HEK293 (cell line): Measurements from ENCODE around the gene GPHA2.

Experiments
- CTCF ChIA-PET: fragments of 350-600 bp; formaldehyde crosslinking; extraction: SDS; loops from one replicate; lab custom pipeline; 2021; ENCODE audit warnings: antibody characterized with exemption; lab: Yijun Ruan, JAX
- POLR2A ChIA-PET: fragments of 300-600 bp; formaldehyde crosslinking; extraction: SDS; loops from one replicate; lab custom pipeline; 2020; ENCODE audit warnings: antibody characterized with exemption, inconsistent platforms; lab: Yijun Ruan, JAX
- H3K27ac ChIP-seq: fragments of 200-500 bp; sonication (Bioruptor generic); 2 replicates; pipeline ENCODE4 v1.5.1; 2014; ENCODE audit warnings: low read depth, low read length, control low read depth, inconsistent platforms; ENCODE audit errors: extremely low read depth
- H3K36me3 ChIP-seq, 2 experiments: fragments of 200-500 bp in 1 of 2; sonication (Bioruptor generic) in 1 of 2; 1 replicate in 1 of 2; 2 replicates in 1 of 2; pipeline ENCODE4 v1.5.1; 2014 to 2017; ENCODE audit warnings: inconsistent platforms in 2 of 2, low read length in 2 of 2; ENCODE audit not compliant: control insufficient read depth in 2 of 2, insufficient read depth in 1 of 2
- H3K4me1 ChIP-seq: fragments of 200-500 bp; sonication (Bioruptor generic); 2 replicates; pipeline ENCODE4 v1.5.1; 2014; ENCODE audit warnings: mild to moderate bottlenecking, low read length, inconsistent platforms; ENCODE audit not compliant: control insufficient read depth, insufficient read depth
- H3K4me3 ChIP-seq: 2 replicates; pipeline ENCODE4 v1.5.1; 2011; ENCODE audit warnings: low read depth, mild to moderate bottlenecking, control low read depth, low read length, moderate library complexity
- H3K9me3 ChIP-seq: fragments of 200-500 bp; sonication (Bioruptor generic); 2 replicates; pipeline ENCODE4 v1.5.1; 2014; ENCODE audit warnings: low read depth, low read length, inconsistent platforms; ENCODE audit not compliant: control insufficient read depth, insufficient read depth
- GFI1B ChIP-seq: fragments of 450-650 bp; formaldehyde crosslinking; IDR thresholded peaks from 2 replicates; pipeline ENCODE4 v1.5.1; 2016; ENCODE audit warnings: missing biosample characterization, missing genetic modification characterization
- KLF1 ChIP-seq: fragments of 450-650 bp; formaldehyde crosslinking; IDR thresholded peaks from 2 replicates; pipeline ENCODE4 v1.5.1; 2016; ENCODE audit warnings: missing biosample characterization, missing genetic modification characterization
- KLF16 ChIP-seq: fragments of 450-650 bp; formaldehyde crosslinking; IDR thresholded peaks from 2 replicates; pipeline ENCODE4 v1.5.1; 2017; ENCODE audit warnings: missing biosample characterization, missing genetic modification characterization
- SALL2 ChIP-seq: fragments of 450-650 bp; formaldehyde crosslinking; IDR thresholded peaks from 2 replicates; pipeline ENCODE4 v1.5.0; 2017; ENCODE audit warnings: missing biosample characterization, mild to moderate bottlenecking, missing genetic modification characterization, borderline replicate concordance
- ZBTB17 ChIP-seq: fragments of 450-650 bp; formaldehyde crosslinking; IDR thresholded peaks from 2 replicates; pipeline ENCODE4 v1.5.1; 2016; ENCODE audit warnings: missing biosample characterization, missing genetic modification characterization
- ZNF132 ChIP-seq: fragments of 450-650 bp; formaldehyde crosslinking; IDR thresholded peaks from 2 replicates; pipeline ENCODE4 v1.5.1; 2017; ENCODE audit warnings: missing biosample characterization, missing genetic modification characterization, borderline replicate concordance
- ZNF266 ChIP-seq: fragments of 450-650 bp; formaldehyde crosslinking; IDR thresholded peaks from 2 replicates; pipeline ENCODE4 v1.5.1; 2016; ENCODE audit warnings: missing biosample characterization, missing genetic modification characterization, low read depth
- ZNF473 ChIP-seq: fragments of 450-650 bp; formaldehyde crosslinking; IDR thresholded peaks from 2 replicates; pipeline ENCODE4 v1.5.1; 2017; ENCODE audit warnings: missing biosample characterization, missing genetic modification characterization
- ZNF48 ChIP-seq: fragments of 450-650 bp; formaldehyde crosslinking; IDR thresholded peaks from 2 replicates; pipeline ENCODE4 v1.5.1; 2016; ENCODE audit warnings: missing biosample characterization, missing genetic modification characterization
- ZNF518A ChIP-seq: fragments of 450-650 bp; formaldehyde crosslinking; conservative IDR thresholded peaks from 2 replicates; pipeline ENCODE4 v1.5.1; 2016; ENCODE audit warnings: low read depth, missing biosample characterization, missing genetic modification characterization
- ZNF558 ChIP-seq: fragments of 450-650 bp; formaldehyde crosslinking; IDR thresholded peaks from 2 replicates; pipeline ENCODE4 v1.5.1; 2016; ENCODE audit warnings: missing biosample characterization, missing genetic modification characterization
- ZNF624 ChIP-seq: fragments of 450-650 bp; formaldehyde crosslinking; IDR thresholded peaks from 2 replicates; pipeline ENCODE4 v1.5.1; 2017; ENCODE audit warnings: missing biosample characterization, missing genetic modification characterization
- ZNF707 ChIP-seq: fragments of 450-650 bp; formaldehyde crosslinking; IDR thresholded peaks from 2 replicates; pipeline ENCODE4 v1.5.1; 2016; ENCODE audit warnings: missing biosample characterization, missing genetic modification characterization
- ZNF768 ChIP-seq: fragments of 450-650 bp; formaldehyde crosslinking; IDR thresholded peaks from 2 replicates; pipeline ENCODE4 v1.5.1; 2018; ENCODE audit warnings: missing biosample characterization, mild to moderate bottlenecking, missing genetic modification characterization
- ZSCAN18 ChIP-seq: fragments of 450-650 bp; formaldehyde crosslinking; IDR thresholded peaks from 2 replicates; pipeline ENCODE4 v1.5.1; 2016; ENCODE audit warnings: missing biosample characterization, missing genetic modification characterization
- TF ChIP-seq, protein P1 (sequence below): fragments of 450-650 bp; formaldehyde crosslinking; IDR thresholded peaks from 2 replicates; pipeline ENCODE4 v1.5.1; 2016; ENCODE audit warnings: missing biosample characterization, missing genetic modification characterization
- TF ChIP-seq, protein P2 (sequence below): fragments of 450-650 bp; formaldehyde crosslinking; IDR thresholded peaks from 2 replicates; pipeline ENCODE4 v1.5.1; 2016; ENCODE audit warnings: missing biosample characterization, missing genetic modification characterization
- TF ChIP-seq, protein P3 (sequence below): fragments of 450-650 bp; formaldehyde crosslinking; IDR thresholded peaks from 2 replicates; pipeline ENCODE4 v1.5.1; 2016; ENCODE audit warnings: missing biosample characterization, missing genetic modification characterization
- TF ChIP-seq, protein P4 (sequence below): fragments of 450-650 bp; formaldehyde crosslinking; conservative IDR thresholded peaks from 2 replicates; pipeline ENCODE4 v1.5.1; 2016; ENCODE audit warnings: low read depth, missing biosample characterization, missing genetic modification characterization

GPHA2 gene

GRCh38 chr11:64905516-64906313 lies 30.0 kb downstream of the GPHA2 start:
- Histone ChIP-seq H3K36me3 (peaks cover 0 to 84% of the 10 kb centered on the region in 2 experiments; a peak in 2 of 3 replicates), H3K4me1 (no peaks in the 10 kb centered on the region), H3K27ac (no peak overlapping the region), H3K9me3 (no peaks in the 10 kb centered on the region), H3K4me3 (no peak overlapping the region)
- POLR2A ChIA-PET = no interaction called here
- TF ChIP-seq KLF16 (no peak), ZNF707 (tag by site-specific recombination) (no peak), ZNF132 (no peak), SALL2 (tag by site-specific recombination) (no peak), ZSCAN18 (tag by site-specific recombination) (no peak), ZNF624 (tag by site-specific recombination) (no peak), ZNF558 (tag by site-specific recombination) (no peak), ZNF473 (tag by site-specific recombination) (no peak)
- TF ChIP-seq, protein P1, sequence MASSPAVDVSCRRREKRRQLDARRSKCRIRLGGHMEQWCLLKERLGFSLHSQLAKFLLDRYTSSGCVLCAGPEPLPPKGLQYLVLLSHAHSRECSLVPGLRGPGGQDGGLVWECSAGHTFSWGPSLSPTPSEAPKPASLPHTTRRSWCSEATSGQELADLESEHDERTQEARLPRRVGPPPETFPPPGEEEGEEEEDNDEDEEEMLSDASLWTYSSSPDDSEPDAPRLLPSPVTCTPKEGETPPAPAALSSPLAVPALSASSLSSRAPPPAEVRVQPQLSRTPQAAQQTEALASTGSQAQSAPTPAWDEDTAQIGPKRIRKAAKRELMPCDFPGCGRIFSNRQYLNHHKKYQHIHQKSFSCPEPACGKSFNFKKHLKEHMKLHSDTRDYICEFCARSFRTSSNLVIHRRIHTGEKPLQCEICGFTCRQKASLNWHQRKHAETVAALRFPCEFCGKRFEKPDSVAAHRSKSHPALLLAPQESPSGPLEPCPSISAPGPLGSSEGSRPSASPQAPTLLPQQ = no peak
- TF ChIP-seq, all 188 proteins: peak for 0
- CTCF ChIA-PET = interaction anchor here (0.6 to 1.4 kb wide), 4 partner anchors 11 to 173 kb away, joined by 3 to 6 read pairs (median 4); partner anchors contain the start of gene ARL2

GRCh38 chr11:64903291-64903833 lies 32.3 kb downstream of the GPHA2 start:
- no peaks in the 10 kb centered on the region for H3K4me1 ChIP-seq
- no peaks in the 10 kb centered on the region for H3K9me3 ChIP-seq
- peaks cover 0 to 80% of the 10 kb centered on the region in 2 experiments; a peak in 2 of 3 replicates for H3K36me3 ChIP-seq
- ChIA-PET CTCF (interaction anchor here (0.5 to 0.8 kb wide), 2 partner anchors 56 to 572 kb away, joined by 3 to 4 read pairs; no protein-coding TSS in a partner anchor), POLR2A (no interaction called here)
- H3K27ac ChIP-seq = no peak overlapping the region
- H3K4me3 ChIP-seq = no peak overlapping the region
- TF ChIP-seq ZNF48 (tag by site-specific recombination) (no peak), GFI1B (tag by site-specific recombination) (no peak), ZNF768 (tag by site-specific recombination) (no peak), ZNF518A (tag by site-specific recombination) (no peak), ZBTB17 (tag by site-specific recombination) (no peak), ZNF266 (no peak), KLF1 (tag by site-specific recombination) (no peak), SALL2 (tag by site-specific recombination) (no peak)
- TF ChIP-seq, protein P2, sequence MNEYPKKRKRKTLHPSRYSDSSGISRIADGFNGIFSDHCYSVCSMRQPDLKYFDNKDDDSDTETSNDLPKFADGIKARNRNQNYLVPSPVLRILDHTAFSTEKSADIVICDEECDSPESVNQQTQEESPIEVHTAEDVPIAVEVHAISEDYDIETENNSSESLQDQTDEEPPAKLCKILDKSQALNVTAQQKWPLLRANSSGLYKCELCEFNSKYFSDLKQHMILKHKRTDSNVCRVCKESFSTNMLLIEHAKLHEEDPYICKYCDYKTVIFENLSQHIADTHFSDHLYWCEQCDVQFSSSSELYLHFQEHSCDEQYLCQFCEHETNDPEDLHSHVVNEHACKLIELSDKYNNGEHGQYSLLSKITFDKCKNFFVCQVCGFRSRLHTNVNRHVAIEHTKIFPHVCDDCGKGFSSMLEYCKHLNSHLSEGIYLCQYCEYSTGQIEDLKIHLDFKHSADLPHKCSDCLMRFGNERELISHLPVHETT (tag by site-specific recombination) = no peak
- TF ChIP-seq, protein P3, sequence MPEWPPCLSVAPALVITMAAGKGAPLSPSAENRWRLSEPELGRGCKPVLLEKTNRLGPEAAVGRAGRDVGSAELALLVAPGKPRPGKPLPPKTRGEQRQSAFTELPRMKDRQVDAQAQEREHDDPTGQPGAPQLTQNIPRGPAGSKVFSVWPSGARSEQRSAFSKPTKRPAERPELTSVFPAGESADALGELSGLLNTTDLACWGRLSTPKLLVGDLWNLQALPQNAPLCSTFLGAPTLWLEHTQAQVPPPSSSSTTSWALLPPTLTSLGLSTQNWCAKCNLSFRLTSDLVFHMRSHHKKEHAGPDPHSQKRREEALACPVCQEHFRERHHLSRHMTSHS (tag by site-specific recombination) = no peak
- TF ChIP-seq, protein P4, sequence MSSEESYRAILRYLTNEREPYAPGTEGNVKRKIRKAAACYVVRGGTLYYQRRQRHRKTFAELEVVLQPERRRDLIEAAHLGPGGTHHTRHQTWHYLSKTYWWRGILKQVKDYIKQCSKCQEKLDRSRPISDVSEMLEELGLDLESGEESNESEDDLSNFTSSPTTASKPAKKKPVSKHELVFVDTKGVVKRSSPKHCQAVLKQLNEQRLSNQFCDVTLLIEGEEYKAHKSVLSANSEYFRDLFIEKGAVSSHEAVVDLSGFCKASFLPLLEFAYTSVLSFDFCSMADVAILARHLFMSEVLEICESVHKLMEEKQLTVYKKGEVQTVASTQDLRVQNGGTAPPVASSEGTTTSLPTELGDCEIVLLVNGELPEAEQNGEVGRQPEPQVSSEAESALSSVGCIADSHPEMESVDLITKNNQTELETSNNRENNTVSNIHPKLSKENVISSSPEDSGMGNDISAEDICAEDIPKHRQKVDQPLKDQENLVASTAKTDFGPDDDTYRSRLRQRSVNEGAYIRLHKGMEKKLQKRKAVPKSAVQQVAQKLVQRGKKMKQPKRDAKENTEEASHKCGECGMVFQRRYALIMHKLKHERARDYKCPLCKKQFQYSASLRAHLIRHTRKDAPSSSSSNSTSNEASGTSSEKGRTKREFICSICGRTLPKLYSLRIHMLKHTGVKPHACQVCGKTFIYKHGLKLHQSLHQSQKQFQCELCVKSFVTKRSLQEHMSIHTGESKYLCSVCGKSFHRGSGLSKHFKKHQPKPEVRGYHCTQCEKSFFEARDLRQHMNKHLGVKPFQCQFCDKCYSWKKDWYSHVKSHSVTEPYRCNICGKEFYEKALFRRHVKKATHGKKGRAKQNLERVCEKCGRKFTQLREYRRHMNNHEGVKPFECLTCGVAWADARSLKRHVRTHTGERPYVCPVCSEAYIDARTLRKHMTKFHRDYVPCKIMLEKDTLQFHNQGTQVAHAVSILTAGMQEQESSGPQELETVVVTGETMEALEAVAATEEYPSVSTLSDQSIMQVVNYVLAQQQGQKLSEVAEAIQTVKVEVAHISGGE = no peak
